Measurements from ENCODE around the gene SPRN.

- TF ChIP-seq ZC3H11A (IDR thresholded peaks at IDR 0.05): no peak
- no peak for TF ChIP-seq RAD21 (conservative IDR thresholded peaks at IDR 0.05 in 1 of 2, IDR thresholded peaks at IDR 0.05 in 1 of 2)
- TF ChIP-seq CBX8 (IDR thresholded peaks at IDR 0.05): no peak
- no peak for TF ChIP-seq HDAC2 (IDR thresholded peaks at IDR 0.05)
- no peak for TF ChIP-seq CTCF (IDR thresholded peaks at IDR 0.05)
- no peak for TF ChIP-seq POLR2A (IDR thresholded peaks at IDR 0.05; ENCODE audit: low read length)
- TF ChIP-seq, protein P1, sequence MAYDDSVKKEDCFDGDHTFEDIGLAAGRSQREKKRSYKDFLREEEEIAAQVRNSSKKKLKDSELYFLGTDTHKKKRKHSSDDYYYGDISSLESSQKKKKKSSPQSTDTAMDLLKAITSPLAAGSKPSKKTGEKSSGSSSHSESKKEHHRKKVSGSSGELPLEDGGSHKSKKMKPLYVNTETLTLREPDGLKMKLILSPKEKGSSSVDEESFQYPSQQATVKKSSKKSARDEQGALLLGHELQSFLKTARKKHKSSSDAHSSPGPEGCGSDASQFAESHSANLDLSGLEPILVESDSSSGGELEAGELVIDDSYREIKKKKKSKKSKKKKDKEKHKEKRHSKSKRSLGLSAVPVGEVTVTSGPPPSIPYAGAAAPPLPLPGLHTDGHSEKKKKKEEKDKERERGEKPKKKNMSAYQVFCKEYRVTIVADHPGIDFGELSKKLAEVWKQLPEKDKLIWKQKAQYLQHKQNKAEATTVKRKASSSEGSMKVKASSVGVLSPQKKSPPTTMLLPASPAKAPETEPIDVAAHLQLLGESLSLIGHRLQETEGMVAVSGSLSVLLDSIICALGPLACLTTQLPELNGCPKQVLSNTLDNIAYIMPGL (CRISPR knock-in tag; IDR thresholded peaks at IDR 0.05; ENCODE audit: borderline replicate concordance): no peak
- TF ChIP-seq MAFK (IDR thresholded peaks at IDR 0.05; ENCODE audit: partially characterized antibody): no peak
These were observed 30.9 kb downstream of the SPRN start for GRCh38 chr10:133393401-133394063.
